Astrocyte (in vitro differentiated cells and primary cell): ENCODE data around the gene ANKRD60.

Experiments
- EZH2 ChIP-seq: IDR thresholded peaks from 2 replicates; pipeline ENCODE4 v1.6.1; 2012; ENCODE audit warnings: mild to moderate bottlenecking, low read length, inconsistent platforms; ENCODE audit not compliant: insufficient read depth
- TF ChIP-seq, protein P1 (sequence below): IDR thresholded peaks from 2 replicates; pipeline ENCODE4 v1.5.1; 2011; ENCODE audit warnings: low read depth, mild to moderate bottlenecking, inconsistent platforms, low read length, moderate library complexity; ENCODE audit not compliant: insufficient read depth

DNA sequence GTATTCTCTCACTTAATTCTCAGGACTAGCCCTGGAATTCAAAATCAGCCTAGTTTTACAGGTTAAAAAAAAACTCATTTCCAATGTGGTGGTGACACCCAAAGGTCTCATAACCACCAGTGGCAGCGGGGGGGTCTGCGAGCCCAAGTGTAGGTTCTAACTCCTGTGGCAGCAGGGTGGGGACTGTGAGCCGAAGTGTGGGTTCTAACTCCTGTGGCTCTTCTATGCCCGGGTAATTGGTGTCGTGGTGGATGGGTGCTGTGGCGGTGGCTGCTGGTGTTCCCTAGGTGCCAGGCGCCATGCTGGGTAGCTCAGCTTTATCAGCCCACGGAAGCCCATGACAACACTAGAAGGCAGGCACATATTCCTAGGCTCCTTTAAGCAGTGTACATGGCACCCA is 4.9 kb upstream of the ANKRD60 start:
- TF ChIP-seq, protein P1, sequence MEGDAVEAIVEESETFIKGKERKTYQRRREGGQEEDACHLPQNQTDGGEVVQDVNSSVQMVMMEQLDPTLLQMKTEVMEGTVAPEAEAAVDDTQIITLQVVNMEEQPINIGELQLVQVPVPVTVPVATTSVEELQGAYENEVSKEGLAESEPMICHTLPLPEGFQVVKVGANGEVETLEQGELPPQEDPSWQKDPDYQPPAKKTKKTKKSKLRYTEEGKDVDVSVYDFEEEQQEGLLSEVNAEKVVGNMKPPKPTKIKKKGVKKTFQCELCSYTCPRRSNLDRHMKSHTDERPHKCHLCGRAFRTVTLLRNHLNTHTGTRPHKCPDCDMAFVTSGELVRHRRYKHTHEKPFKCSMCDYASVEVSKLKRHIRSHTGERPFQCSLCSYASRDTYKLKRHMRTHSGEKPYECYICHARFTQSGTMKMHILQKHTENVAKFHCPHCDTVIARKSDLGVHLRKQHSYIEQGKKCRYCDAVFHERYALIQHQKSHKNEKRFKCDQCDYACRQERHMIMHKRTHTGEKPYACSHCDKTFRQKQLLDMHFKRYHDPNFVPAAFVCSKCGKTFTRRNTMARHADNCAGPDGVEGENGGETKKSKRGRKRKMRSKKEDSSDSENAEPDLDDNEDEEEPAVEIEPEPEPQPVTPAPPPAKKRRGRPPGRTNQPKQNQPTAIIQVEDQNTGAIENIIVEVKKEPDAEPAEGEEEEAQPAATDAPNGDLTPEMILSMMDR = no peak
- TF ChIP-seq EZH2 = no peak
